ENCODE measurements around the gene UFSP1.
A peak's percentile ranks its signal among the peaks of the same experiment; 100 is the strongest.
"Not testable (repeated sequence)": the region's sequence is repeated elsewhere in the genome, so short reads cannot be mapped to it uniquely, and the experiment has no call there.

Gene UFSP1

GRCh38 chr7:100888988-100889750 lies at the start of gene UFSP1:
Gene UFSP1 (minus strand): TSS chr7:100889715. CDS start chr7:100889271, 444 bp downstream.
- DNase-seq: no peak

- not testable (repeated sequence) for DNase-seq
Observed at GRCh38 chr7:100936167-100936566, 46.7 kb upstream of the UFSP1 start.

- not testable (repeated sequence) for DNase-seq
Observed at GRCh38 chr7:100935381-100935780, 45.9 kb upstream of the UFSP1 start.

DNA sequence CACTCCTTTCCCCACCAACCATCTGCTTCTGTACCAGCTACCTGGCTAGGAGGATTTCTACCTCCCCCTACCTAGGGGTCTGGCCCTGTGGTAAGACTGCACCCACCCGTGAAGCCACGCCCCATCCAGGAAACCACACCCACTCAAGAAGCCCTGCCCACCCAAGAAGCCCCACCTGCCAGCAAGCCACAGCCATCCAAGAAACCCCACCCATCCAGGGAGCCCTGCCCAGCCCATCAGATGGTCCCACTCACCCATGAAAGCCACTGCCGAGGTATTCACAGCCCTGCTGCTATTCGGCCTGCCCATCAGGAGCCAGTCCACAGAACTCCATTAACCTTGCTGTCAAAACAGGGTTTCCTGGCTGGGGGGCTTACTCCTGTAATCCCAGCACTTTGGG lies 44.2 kb upstream of the UFSP1 start:
- DNase-seq: no peak

- DNase-seq: no peak
Observed at GRCh38 chr7:100929808-100930174, 40.3 kb upstream of the UFSP1 start.

DNA sequence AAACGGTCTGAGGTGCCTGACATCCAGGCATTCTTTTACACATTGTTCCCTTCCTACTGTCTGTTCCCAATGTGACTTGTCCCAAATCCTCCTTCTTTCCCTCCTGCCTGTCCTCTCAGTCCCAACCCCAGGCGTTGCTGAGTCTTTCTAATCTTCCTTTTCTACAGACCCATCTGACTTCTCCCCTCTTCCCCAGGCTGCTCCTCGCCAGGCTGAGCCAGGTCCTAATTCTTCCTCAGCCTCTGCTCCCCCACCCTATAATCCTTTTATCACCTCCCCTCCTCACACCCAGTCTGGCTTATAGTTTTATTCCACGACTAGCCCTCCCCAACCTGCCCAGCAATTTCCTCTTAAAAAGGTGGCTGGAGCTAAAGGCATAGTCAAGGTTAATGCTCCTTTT lies 34.1 kb upstream of the UFSP1 start:
- not testable (repeated sequence) for DNase-seq

- no peak for DNase-seq
Observed at GRCh38 chr7:100921039-100921438, 31.5 kb upstream of the UFSP1 start.

GRCh38 chr7:100919779-100920437 lies 30.4 kb upstream of the UFSP1 start:
- DNase-seq: not testable (repeated sequence)

- DNase-seq: not testable (repeated sequence)
Observed at GRCh38 chr7:100919335-100919734, 29.8 kb upstream of the UFSP1 start.

GRCh38 chr7:100914879-100915447 lies 25.4 kb upstream of the UFSP1 start:
- DNase-seq: no peak

- no peak for DNase-seq
Observed at GRCh38 chr7:100914208-100914878, 24.8 kb upstream of the UFSP1 start.

GRCh38 chr7:100911484-100911883 lies 22.0 kb upstream of the UFSP1 start:
- no peak for DNase-seq

DNA sequence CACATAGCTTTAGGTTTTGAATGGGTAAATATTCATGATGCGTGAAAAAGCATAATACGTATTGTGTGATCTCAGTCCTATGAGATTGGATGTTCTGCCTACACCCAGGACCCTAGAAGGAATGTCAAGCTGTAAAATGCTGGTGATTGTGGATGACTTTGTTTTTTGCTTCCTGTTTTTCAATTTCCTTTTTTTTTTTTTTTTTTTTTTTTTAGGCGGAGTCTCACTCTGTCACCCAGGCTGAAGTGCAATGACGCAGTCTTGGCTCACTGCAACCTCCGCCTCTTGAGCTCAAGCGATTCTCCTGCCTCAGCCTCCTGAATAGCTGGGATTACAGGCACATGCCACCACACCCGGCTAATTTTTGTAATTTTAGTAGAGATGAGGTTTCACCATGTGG lies 20.9 kb upstream of the UFSP1 start:
- not testable (repeated sequence) for DNase-seq

DNA sequence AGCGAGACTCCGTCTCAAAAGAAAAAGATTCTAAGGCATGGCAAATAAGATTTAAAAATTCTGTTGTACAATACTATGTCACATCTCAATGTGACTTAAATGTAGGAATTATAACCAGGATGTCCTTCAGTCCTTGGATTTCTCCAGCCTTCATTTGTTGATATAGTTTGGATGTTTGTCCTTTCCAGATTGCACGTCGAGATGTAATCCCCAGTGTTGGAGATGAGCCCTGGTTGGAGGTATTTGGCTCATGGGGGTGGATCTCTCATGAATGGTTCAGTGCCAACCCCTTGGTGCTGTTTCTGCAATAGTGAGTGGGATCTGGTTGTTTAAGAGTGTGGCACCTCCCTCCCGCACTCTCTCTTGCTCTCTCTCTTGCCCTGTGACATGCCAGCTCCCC lies 19.0 kb upstream of the UFSP1 start:
- no peak for DNase-seq

- no peak for DNase-seq
Observed at GRCh38 chr7:100902638-100903037, 13.1 kb upstream of the UFSP1 start.

GRCh38 chr7:100901921-100902332 lies 12.4 kb upstream of the UFSP1 start:
- DNase-seq: no peak

- DNase-seq: no peak
Observed at GRCh38 chr7:100900978-100901377, 11.5 kb upstream of the UFSP1 start.

GRCh38 chr7:100899432-100899831 lies 9.9 kb upstream of the UFSP1 start:
- no peak for DNase-seq

DNA sequence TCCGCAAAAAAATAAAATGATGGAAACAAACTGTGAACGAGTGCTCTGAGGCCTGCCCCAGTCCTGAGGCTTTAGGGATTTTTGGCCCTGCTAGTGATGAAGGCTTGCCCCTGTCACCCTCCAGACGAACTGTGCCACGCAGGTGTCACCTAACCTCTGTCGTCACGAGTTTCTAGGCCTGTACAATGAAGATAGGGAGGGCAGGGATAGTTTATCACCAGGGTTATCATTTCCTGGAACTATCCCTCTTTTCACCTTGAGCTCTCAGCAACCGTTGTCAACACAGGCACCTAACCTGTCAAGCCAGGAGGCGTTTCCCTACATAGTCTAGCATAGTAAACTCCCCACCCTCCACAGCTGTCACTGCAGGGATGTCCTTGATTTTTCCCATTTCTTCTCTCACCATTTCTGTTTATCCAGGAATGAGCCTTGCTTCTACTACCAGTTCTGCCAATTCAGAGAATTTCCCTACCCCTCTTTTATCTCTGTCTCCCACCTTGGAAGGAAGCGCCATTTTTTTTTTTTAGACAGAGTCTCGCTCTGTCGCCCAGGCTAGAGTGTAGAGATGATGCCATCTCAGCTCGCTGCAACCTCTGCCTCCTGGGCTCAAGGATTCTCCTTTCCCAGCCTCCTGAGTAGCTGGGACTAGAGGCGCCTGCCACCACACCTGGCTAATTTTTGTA lies 8.4 kb upstream of the UFSP1 start:
- DNase-seq: no peak

DNA sequence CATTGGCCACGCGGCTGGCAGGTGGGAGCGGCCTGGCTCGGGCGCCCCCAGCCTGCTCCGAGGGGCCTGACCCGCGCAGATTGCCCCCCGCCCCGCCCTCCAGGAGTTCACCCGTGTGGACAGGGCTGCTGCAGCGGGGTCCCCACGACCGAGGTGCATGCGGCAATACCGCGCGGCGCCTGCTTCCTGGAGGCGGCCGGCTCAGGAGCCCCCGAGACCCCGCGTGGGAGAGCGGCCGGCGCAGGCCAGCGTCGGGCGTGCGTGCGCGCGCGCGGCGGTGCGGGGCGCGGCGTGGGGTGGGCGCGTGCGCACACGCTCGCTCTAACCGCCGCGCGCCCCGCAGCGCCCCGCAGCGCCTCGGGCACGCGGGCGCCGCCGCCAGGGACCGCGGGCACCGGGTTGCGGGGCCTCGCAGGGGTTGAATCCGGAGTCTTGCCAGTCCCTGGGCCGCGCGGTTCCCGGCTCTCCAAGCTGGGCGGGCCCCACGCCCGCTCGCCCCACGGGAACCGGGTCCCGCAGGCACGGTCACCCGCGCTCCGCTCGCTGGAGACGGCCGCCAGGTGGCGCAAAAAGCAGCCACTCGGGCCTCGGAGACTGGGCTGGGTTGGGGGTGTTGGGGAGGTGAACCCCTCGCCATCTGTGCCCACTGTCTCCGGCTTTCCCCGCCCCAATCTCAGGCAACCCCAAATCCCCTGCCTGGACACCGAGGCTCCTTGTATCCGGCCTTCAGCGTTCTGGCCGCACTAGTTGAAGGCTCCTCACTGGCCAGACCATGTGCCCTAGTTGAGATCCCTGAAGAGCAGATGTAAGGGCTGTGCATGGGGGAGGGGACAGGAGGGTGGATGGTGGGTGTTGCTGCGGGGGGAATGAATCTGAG lies 7.5 kb upstream of the UFSP1 start:
- peak in 3 of 4 experiments; percentile 29 to 57 (median 52) for DNase-seq

GRCh38 chr7:100895956-100896731 lies 6.6 kb upstream of the UFSP1 start:
- no peak for DNase-seq

Data from activated CD4-positive, CD25-positive, alpha-beta regulatory T cell (primary cell).